Tibial nerve (tissue), 4 donors: ENCODE results near the gene SLC39A11.

Experiments used
- CTCF ChIP-seq, 5 experiments: fragments of 200-600 bp in 3 of 5; fragments of 450-650 bp in 2 of 5; sonication (generic) in 3 of 5; IDR thresholded peaks; one replicate each; pipeline ENCODE4 v1.5.1; 2016 to 2019; ENCODE audit warnings: antibody characterized with exemption in 5 of 5, mild to moderate bottlenecking in 3 of 5, moderate library complexity in 2 of 5
- EP300 ChIP-seq, 2 donors: sonication (generic); formaldehyde crosslinking; IDR thresholded peaks; one replicate each; pipeline ENCODE4 v1.6.1; 2017; ENCODE audit warnings: antibody characterized with exemption in 2 of 2, mild to moderate bottlenecking in 1 of 2

DNA sequence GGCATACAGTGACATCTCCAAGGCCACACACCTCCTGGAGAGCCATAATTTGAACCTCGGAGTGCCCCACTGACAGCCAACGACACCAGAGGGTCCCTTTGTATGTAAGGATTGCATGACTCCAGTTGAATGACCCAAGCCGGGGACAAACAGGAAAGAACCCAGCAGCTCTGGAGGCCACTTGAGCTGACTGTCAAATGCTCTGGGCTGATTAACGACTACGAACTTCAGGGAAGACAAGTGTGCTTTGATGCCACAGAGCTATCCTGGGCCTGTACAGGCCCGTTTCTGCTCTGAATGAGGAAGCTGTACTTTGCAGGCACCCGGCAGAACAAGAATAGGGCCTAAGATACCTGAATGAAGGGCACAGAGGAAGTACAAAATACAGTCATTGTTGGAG, 404.6 kb downstream of the SLC39A11 start:
- TF ChIP-seq CTCF (IDR thresholded peaks at IDR 0.05), result no peak
- no peak for TF ChIP-seq EP300 (IDR thresholded peaks at IDR 0.05)
